HUES64 (cell line): Measurements from ENCODE around the gene OR56A4.

Experiments used
- H3K27ac ChIP-seq: 2 replicates; pipeline ENCODE4 v1.7.0; 2013; ENCODE audit warnings: low read depth, low read length, inconsistent platforms
- H3K27me3 ChIP-seq: 2 replicates; pipeline ENCODE4 v1.6.1; 2013; ENCODE audit warnings: mild to moderate bottlenecking, low read length; ENCODE audit not compliant: insufficient read depth
- H3K36me3 ChIP-seq: 2 replicates; pipeline ENCODE4 v1.6.1; 2013; ENCODE audit warnings: mild to moderate bottlenecking, low read length; ENCODE audit not compliant: insufficient read depth
- H3K4me1 ChIP-seq: 2 replicates; pipeline ENCODE4 v1.6.1; 2013; ENCODE audit warnings: mild to moderate bottlenecking, low read length, moderate library complexity; ENCODE audit not compliant: insufficient read depth
- H3K4me3 ChIP-seq: 2 replicates; pipeline ENCODE4 v1.5.1; 2013; ENCODE audit warnings: mild to moderate bottlenecking, low read length, moderate library complexity
- H3K9ac ChIP-seq: 2 replicates; pipeline ENCODE4 v1.6.1; 2013; ENCODE audit warnings: mild to moderate bottlenecking, low read depth, low read length
- H3K9me3 ChIP-seq: 2 replicates; pipeline ENCODE4 v1.6.1; 2013; ENCODE audit warnings: low read depth, low read length; ENCODE audit not compliant: insufficient read depth
- whole genome bisulfite sequencing: fragments of 150-250, 120-280 bp; methylation state at CpG from one replicate; pipeline ENCODE4 v1.1.7; 2013; ENCODE audit warnings: missing lambda C conversion rate; 5-methylcytosine and 5-hydroxymethylcytosine counted together

OR56A4 gene

GRCh38 chr11:6002202-6002699 lies 4.5 kb downstream of the OR56A4 start:
- no peak overlapping the region for H3K9ac ChIP-seq
- no peaks in the 10 kb centered on the region for H3K27me3 ChIP-seq
- H3K9me3 ChIP-seq = no peaks in the 10 kb centered on the region
- H3K4me1 ChIP-seq = no peaks in the 10 kb centered on the region
- no peak overlapping the region for H3K27ac ChIP-seq
- 96% methylated on average over 7 of the region's 7 CpGs for WGBS
- no peak overlapping the region for H3K4me3 ChIP-seq
- H3K36me3 ChIP-seq = no peaks in the 10 kb centered on the region

- Histone ChIP-seq H3K9ac (no peak overlapping the region), H3K4me1 (no peaks in the 10 kb centered on the region), H3K36me3 (no peaks in the 10 kb centered on the region), H3K27ac (no peak overlapping the region), H3K9me3 (no peaks in the 10 kb centered on the region), H3K4me3 (no peak overlapping the region), H3K27me3 (no peaks in the 10 kb centered on the region)
- WGBS = 90% methylated on average over 14 of the region's 14 CpGs
Measured at GRCh38 chr11:5994791-5995190, 12.0 kb downstream of the OR56A4 start.

GRCh38 chr11:5992604-5993251 lies 14.0 kb downstream of the OR56A4 start:
- Histone ChIP-seq H3K27me3 (no peaks in the 10 kb centered on the region), H3K9ac (no peak overlapping the region), H3K9me3 (no peaks in the 10 kb centered on the region), H3K4me1 (no peaks in the 10 kb centered on the region), H3K4me3 (no peak overlapping the region), H3K27ac (no peak overlapping the region), H3K36me3 (no peaks in the 10 kb centered on the region)
- 80% methylated on average over 2 of the region's 3 CpGs for WGBS

GRCh38 chr11:5992150-5992549 lies 14.6 kb downstream of the OR56A4 start:
- 92% methylated on average over 3 of the region's 3 CpGs for WGBS
- Histone ChIP-seq H3K9me3 (no peaks in the 10 kb centered on the region), H3K36me3 (no peaks in the 10 kb centered on the region), H3K27me3 (no peaks in the 10 kb centered on the region), H3K27ac (no peak overlapping the region), H3K4me1 (no peaks in the 10 kb centered on the region), H3K4me3 (no peak overlapping the region), H3K9ac (no peak overlapping the region)

GRCh38 chr11:5989203-5989602 lies 17.5 kb downstream of the OR56A4 start:
- WGBS = 98% methylated on average over 4 of the region's 4 CpGs
- Histone ChIP-seq H3K9ac (no peak overlapping the region), H3K27me3 (no peaks in the 10 kb centered on the region), H3K27ac (no peak overlapping the region), H3K4me3 (no peak overlapping the region), H3K9me3 (no peaks in the 10 kb centered on the region), H3K36me3 (no peaks in the 10 kb centered on the region), H3K4me1 (no peaks in the 10 kb centered on the region)

- no peaks in the 10 kb centered on the region for H3K9me3 ChIP-seq
- no peak within 1 kb of the TSS for H3K4me3 ChIP-seq
- WGBS = 90% methylated on average over 1 of the region's 1 CpG
- H3K4me1 ChIP-seq = no peaks in the 10 kb centered on the region
- no peak within 1 kb of the TSS for H3K9ac ChIP-seq
- H3K36me3 ChIP-seq = no peaks in the 10 kb centered on the region
- no peaks in the 10 kb centered on the region for H3K27me3 ChIP-seq
- no peak within 1 kb of the TSS for H3K27ac ChIP-seq
Measured at GRCh38 chr11:5986885-5987284, 19.9 kb downstream of the OR56A4 start, which contains the start of gene OR52L1. OR52L1 (minus strand) TSS chr11:5986985; CDS start chr11:5986930, 55 bp downstream.

GRCh38 chr11:5983443-5983842 lies 23.3 kb downstream of the OR56A4 start:
- Histone ChIP-seq H3K27me3 (no peaks in the 10 kb centered on the region), H3K36me3 (no peaks in the 10 kb centered on the region), H3K9ac (no peak overlapping the region), H3K27ac (no peak overlapping the region), H3K4me1 (no peaks in the 10 kb centered on the region), H3K9me3 (no peaks in the 10 kb centered on the region), H3K4me3 (no peak overlapping the region)
- WGBS = no CpG with 5 or more reads among the region's 1 CpG

- Histone ChIP-seq H3K27ac (no peak overlapping the region), H3K4me1 (no peaks in the 10 kb centered on the region), H3K27me3 (no peaks in the 10 kb centered on the region), H3K36me3 (no peaks in the 10 kb centered on the region), H3K9me3 (no peaks in the 10 kb centered on the region), H3K4me3 (no peak overlapping the region), H3K9ac (no peak overlapping the region)
- WGBS = 100% methylated on average over 1 of the region's 1 CpG
Measured at GRCh38 chr11:5973530-5973929, 33.2 kb downstream of the OR56A4 start.

GRCh38 chr11:5968394-5968793 lies 38.4 kb downstream of the OR56A4 start, which contains the start of gene OR56A5:
OR56A5 (minus strand) TSS chr11:5968494; CDS start chr11:5968494, 0 bp downstream.
- Histone ChIP-seq H3K27ac (no peak within 1 kb of the TSS), H3K4me3 (no peak within 1 kb of the TSS), H3K27me3 (no peaks in the 10 kb centered on the region), H3K36me3 (no peaks in the 10 kb centered on the region), H3K4me1 (no peaks in the 10 kb centered on the region), H3K9ac (no peak within 1 kb of the TSS), H3K9me3 (peaks cover 10% of the 10 kb centered on the region)

- no peaks in the 10 kb centered on the region for H3K36me3 ChIP-seq
- no peak overlapping the region for H3K4me3 ChIP-seq
- H3K4me1 ChIP-seq = no peaks in the 10 kb centered on the region
- H3K27me3 ChIP-seq = no peaks in the 10 kb centered on the region
- no peak overlapping the region for H3K27ac ChIP-seq
- WGBS = 61% methylated on average over 3 of the region's 3 CpGs
- H3K9me3 ChIP-seq = peaks cover 16% of the 10 kb centered on the region
- H3K9ac ChIP-seq = no peak overlapping the region
Measured at GRCh38 chr11:5967708-5968107, 39.0 kb downstream of the OR56A4 start.

- H3K36me3 ChIP-seq = no peaks in the 10 kb centered on the region
- 86% methylated on average over 1 of the region's 2 CpGs for WGBS
- no peak overlapping the region for H3K4me3 ChIP-seq
- no peak overlapping the region for H3K27ac ChIP-seq
- H3K27me3 ChIP-seq = no peaks in the 10 kb centered on the region
- no peak overlapping the region for H3K9ac ChIP-seq
- no peaks in the 10 kb centered on the region for H3K4me1 ChIP-seq
- H3K9me3 ChIP-seq = peaks cover 19% of the 10 kb centered on the region
Measured at GRCh38 chr11:5966958-5967357, 39.8 kb downstream of the OR56A4 start.
